Loucy (cell line): Measurements from ENCODE around the gene ISM1.

Experiments
- CTCF ChIP-seq: fragments of 200-600 bp; sonication (generic); conservative IDR thresholded peaks from 2 replicates; pipeline ENCODE4 v1.5.1; 2014; ENCODE audit warnings: mild to moderate bottlenecking, antibody characterized with exemption, low read length
- EZH2phosphoT487 ChIP-seq: fragments of 200-600 bp; IDR thresholded peaks from 2 replicates; pipeline ENCODE4 v1.6.1; 2018; ENCODE audit warnings: antibody characterized with exemption, mild to moderate bottlenecking, moderate library complexity, borderline replicate concordance

- TF ChIP-seq CTCF, result no peak
- TF ChIP-seq EZH2phosphoT487, result no peak
Observed at GRCh38 chr20:13338999-13339411, 117.9 kb downstream of the ISM1 start.
